GM12891 (cell line): ENCODE results near the gene IL18RAP.

Experiments used
- PAX5 ChIP-seq: IDR thresholded peaks from 2 replicates; pipeline ENCODE4 v1.6.1; 2011; ENCODE audit warnings: low read length, moderate library complexity, mild to moderate bottlenecking; ENCODE audit not compliant: insufficient read depth, severe bottlenecking
- POLR2A ChIP-seq: IDR thresholded peaks from 2 replicates; pipeline ENCODE4 v1.6.1; 2011; ENCODE audit warnings: low read depth, low read length, control low read depth
- POLR2AphosphoS5 ChIP-seq: IDR thresholded peaks from 2 replicates; pipeline ENCODE4 v1.6.1; 2011; ENCODE audit warnings: low read depth, low read length, control low read depth
- POU2F2 ChIP-seq: IDR thresholded peaks from 2 replicates; pipeline ENCODE4 v1.6.1; 2011; ENCODE audit warnings: low read depth, mild to moderate bottlenecking, control low read depth, low read length, moderate library complexity
- SPI1 ChIP-seq: IDR thresholded peaks from 2 replicates; pipeline ENCODE4 v1.6.1; 2011; ENCODE audit warnings: low read depth, low read length, control low read depth
- TAF1 ChIP-seq: IDR thresholded peaks from 2 replicates; pipeline ENCODE4 v1.6.1; 2011; ENCODE audit warnings: low read depth, low read length, control low read depth

GRCh38 chr2:102498414-102498813, 75.5 kb downstream of the IL18RAP start:
- TF ChIP-seq POLR2A (no peak), POLR2AphosphoS5 (no peak), SPI1 (no peak), POU2F2 (no peak), TAF1 (no peak), PAX5 (no peak)
